HG03196 (cell line): ENCODE results near the gene OR6A2.
"Not testable (repeated sequence)": the region's sequence is repeated elsewhere in the genome, so short reads cannot be mapped to it uniquely, and the experiment has no call there.

ENCODE experiments used
- ATAC-seq: cut with Tn5 transposase; IDR thresholded peaks from one replicate; pipeline ENCODE4 v1.9.1; 2021; ENCODE audit not compliant: unreplicated experiment

Gene OR6A2

GRCh38 chr11:6799402-6799801 lies at the start of gene OR6A2:
Gene OR6A2 (minus strand): TSS chr11:6799689. CDS start chr11:6795708, 3,981 bp downstream.
- no peak for ATAC-seq

- ATAC-seq = no peak
These were observed 45.9 kb upstream of the OR6A2 start, which contains the start of gene OR10A5 for GRCh38 chr11:6845383-6845782. Gene OR10A5 (plus strand): TSS chr11:6845683. CDS start chr11:6845683, 0 bp downstream.

GRCh38 chr11:6844356-6844755 lies 44.9 kb upstream of the OR6A2 start:
- ATAC-seq = no peak

GRCh38 chr11:6843670-6844069 lies 44.2 kb upstream of the OR6A2 start:
- no peak for ATAC-seq

GRCh38 chr11:6841694-6842093 lies 42.2 kb upstream of the OR6A2 start:
- no peak for ATAC-seq

GRCh38 chr11:6834021-6834420 lies 34.5 kb upstream of the OR6A2 start:
- no peak for ATAC-seq

- ATAC-seq = no peak
These were observed 33.9 kb upstream of the OR6A2 start for GRCh38 chr11:6833356-6833755.

- ATAC-seq = no peak
These were observed 28.6 kb upstream of the OR6A2 start for GRCh38 chr11:6828103-6828502.

GRCh38 chr11:6825231-6825744 lies 25.8 kb upstream of the OR6A2 start:
- no peak for ATAC-seq

- ATAC-seq = no peak
These were observed 24.8 kb upstream of the OR6A2 start for GRCh38 chr11:6824136-6824823.

GRCh38 chr11:6818967-6819366 lies 19.5 kb upstream of the OR6A2 start:
- no peak for ATAC-seq

- ATAC-seq = no peak
These were observed 18.2 kb upstream of the OR6A2 start for GRCh38 chr11:6817694-6818093.

GRCh38 chr11:6813656-6814055 lies 14.2 kb upstream of the OR6A2 start:
- ATAC-seq = no peak

- peak; percentile 84 for ATAC-seq
These were observed 13.0 kb upstream of the OR6A2 start for GRCh38 chr11:6812390-6813005.

- ATAC-seq = not testable (repeated sequence)
These were observed 1.6 kb upstream of the OR6A2 start for GRCh38 chr11:6801075-6801474.

GRCh38 chr11:6794639-6795038 lies 4.8 kb downstream of the OR6A2 start:
- no peak for ATAC-seq

- ATAC-seq = no peak
These were observed 8.9 kb downstream of the OR6A2 start for GRCh38 chr11:6790546-6790945.

- ATAC-seq = no peak
These were observed 16.8 kb downstream of the OR6A2 start, which contains the start of gene OR2AG1 for GRCh38 chr11:6782720-6783119. Gene OR2AG1 (plus strand): TSS chr11:6783020. CDS start chr11:6785038, 2,018 bp downstream.

GRCh38 chr11:6780829-6781228 lies 18.7 kb downstream of the OR6A2 start:
- ATAC-seq = no peak

GRCh38 chr11:6778518-6778917 lies 21.0 kb downstream of the OR6A2 start:
- no peak for ATAC-seq

GRCh38 chr11:6771926-6772893 lies 27.3 kb downstream of the OR6A2 start, which contains the start of gene OR2AG2:
Gene OR2AG2 (minus strand): TSS chr11:6771976. CDS start chr11:6768957, 3,019 bp downstream.
- peak; percentile 82 for ATAC-seq
